Femur (tissue), 1 donor: Measurements from ENCODE around the gene ADAM20.
"Not testable (repeated sequence)": the region's sequence is repeated elsewhere in the genome, so short reads cannot be mapped to it uniquely, and the experiment has no call there.

ENCODE experiments used
- DNase-seq: peaks from one replicate; pipeline ENCODE4 v3.0.0-alpha.2; 2017

The ADAM20 gene

DNA sequence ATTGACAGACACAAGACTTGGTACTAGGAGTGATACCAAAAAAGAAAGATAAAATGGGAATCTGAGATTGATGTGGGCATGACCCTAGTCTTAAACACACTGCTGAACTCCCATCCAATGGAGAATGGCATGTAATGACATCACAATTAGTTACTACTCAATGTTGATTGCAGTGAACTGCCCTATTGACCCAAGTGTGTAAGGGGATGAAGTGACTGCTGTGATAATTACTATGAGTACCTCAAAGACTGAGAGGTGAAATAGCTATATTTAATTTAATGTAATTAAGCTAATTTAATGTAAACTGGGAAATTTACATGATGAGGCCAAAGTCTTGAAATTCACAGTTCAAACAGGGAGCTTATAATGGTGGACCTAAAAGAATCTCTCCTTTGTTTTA lies at the start of gene ADAM20:
Gene ADAM20 (minus strand): TSS at position 101 of the 400 bp plus-strand sequence. CDS start 10,247 bp downstream, outside the sequence.
- no peak for DNase-seq

DNA sequence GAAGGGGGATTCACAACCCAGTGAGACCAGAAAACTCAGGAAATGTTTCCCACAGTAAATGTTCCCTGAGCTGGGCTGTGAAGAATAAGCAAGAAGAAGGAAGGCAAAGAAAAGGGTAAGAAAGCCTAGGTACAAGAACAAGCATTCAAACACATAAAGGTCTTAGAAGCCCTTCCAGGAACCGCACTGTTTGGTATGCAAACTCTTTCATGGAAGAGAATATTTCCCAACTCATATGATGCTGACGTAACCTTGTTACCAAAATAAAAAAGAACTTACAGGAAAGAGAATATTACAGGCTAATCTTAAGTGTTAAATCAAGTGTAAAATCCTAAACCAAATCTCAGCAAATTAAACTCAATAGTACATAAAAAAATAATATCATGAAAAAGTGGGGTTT lies 42.1 kb upstream of the ADAM20 start:
- no peak for DNase-seq

DNA sequence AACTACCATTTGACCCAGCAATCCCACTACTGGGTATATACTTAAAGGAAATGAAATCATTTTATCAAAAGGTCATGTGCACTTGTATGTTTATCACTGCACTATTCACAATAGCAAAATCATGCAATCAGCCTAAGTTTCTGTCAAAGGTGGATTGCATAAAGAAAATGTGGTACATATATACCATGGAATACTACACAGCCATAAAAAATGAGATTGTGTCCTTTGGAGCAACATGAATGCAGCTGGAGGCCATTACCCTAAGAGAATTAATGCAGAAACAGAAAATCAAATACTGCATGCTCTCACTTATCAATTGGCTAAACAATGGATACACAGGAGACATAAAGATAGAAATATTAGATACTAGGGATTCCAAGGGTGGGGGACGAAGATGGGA lies 38.2 kb upstream of the ADAM20 start:
- no peak for DNase-seq

DNA sequence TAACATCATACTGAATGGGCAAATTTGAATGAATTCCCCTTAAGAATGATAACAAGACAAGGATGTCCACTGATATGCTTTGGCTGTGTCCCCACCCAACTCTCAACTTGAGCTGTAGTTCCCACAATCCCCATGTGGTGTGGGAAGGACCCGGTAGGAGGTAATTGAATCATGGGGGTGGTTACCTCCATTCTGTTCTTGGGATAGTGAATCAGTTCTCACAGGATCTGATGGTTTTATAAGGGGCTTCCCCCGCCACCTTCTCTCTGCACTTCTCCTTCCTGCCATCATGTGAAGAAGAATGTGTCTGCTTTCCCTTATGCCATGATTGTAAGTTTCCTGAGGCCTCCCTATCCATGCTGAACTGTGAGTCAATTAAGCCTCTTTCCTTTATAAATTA lies 36.3 kb upstream of the ADAM20 start:
- DNase-seq: no peak

DNA sequence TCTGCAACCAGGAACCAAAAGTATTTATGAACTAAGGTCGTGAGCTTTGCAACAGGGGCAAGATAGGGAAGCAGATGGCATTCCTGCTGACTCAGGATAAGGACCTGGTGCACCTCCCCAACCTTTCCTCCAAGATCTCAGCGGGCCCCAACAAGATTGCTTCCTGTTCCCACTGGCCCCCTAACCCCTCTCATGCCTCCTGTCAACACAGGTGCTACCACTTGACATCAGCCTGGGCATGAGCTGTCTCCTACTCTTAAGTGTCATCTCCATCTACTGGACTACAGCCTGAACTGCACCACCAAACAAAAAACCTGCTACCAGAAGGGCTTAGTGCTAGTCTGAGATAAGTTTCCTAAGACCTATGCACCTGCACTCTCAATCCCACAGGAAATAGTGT lies 33.0 kb upstream of the ADAM20 start:
- DNase-seq: no peak

DNA sequence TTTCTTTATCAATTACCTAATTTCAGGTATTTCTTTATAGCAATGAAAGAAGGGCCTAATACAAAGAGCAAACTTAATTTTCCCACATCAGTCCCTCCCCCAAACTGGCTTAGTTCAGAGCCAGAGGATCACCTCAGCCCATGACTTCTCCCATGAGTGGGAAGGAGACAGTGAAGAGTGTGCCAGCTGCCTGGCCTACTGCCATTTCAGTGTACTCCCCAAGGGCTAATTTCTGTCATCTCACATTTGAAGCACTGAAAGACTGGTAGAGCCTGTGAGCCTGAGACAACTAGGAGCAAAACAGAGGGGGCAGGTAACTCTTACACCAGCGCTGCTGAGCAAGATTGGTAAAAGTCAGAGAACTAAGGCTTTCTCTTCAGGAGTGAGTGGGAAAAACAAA lies 29.1 kb upstream of the ADAM20 start:
- no peak for DNase-seq

DNA sequence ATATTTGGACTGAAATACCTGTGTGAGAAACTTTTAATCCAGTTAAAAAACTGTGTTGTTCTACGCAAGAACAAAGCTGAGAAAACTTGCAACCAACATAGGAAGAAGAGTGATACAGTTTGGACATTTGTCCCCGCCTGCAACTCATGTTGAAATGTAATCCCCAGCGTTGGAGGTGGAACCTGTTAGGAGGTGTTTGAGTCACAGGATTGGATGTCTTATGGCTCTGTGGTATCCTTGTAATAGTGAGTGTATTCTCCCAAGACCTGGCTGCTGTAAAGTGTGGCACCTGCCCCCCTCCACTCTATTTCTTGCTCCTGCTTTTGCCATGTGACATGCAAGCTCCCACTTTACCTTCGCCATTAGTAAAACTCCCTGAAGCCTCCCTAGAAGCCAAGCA lies 28.6 kb upstream of the ADAM20 start:
- DNase-seq: no peak

DNA sequence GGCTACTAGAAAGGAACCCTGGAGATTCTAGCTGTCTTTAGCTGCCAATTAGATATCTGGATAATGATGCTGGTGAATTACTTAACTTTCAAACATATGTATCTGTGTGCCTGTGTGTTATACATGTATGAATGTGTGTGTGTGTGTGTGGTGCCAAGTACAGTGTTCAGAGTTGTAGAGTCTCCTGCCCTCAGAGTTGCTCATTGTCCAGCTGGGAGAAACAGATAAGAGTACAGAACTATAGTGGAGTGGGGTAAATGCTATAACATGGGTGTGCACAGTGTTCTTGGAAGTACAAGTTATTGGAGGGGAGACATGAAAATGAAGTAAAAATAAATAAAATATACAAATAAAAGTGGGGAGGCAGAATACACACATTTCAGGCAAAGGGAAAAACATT lies 23.6 kb upstream of the ADAM20 start:
- no peak for DNase-seq

DNA sequence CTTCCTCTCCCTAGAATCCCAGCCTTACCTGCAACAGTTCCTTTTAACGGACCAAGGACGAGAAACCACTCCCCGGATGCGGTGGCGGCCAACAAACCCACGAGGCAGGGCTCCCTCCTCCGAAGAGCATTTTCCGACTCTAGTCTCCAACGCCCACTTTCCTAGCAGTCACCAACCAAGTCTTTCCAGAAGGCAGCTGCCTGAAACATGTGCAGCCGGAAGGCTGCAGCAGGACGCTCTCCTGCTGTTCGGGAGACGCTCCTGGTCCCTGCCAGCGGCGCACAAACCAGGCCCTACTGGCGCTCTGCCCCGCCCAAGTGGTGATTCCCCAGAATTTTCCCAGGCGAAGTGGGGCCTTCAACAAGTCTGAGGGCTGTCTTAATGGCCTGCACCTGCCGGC lies 21.1 kb upstream of the ADAM20 start:
- DNase-seq: peak; percentile 40

DNA sequence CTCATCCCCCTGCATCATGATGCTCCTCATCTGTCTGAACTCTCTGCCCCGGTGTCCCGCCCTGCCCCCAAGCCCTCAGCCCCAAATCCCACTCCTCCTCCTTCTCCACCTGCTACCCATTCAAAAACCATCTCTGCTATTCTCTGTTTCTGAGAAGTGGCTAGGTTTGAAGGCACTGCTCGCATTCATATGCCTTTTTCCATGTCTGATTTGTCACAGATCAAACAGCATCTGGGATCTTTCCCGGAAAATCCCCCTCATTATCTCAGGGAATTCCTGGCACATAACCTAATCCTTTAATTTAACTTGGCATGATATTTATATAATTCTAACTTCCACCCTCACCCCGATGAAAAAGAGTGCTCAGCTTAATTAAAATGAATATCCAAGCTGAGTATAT lies 3.3 kb upstream of the ADAM20 start:
- DNase-seq: no peak

DNA sequence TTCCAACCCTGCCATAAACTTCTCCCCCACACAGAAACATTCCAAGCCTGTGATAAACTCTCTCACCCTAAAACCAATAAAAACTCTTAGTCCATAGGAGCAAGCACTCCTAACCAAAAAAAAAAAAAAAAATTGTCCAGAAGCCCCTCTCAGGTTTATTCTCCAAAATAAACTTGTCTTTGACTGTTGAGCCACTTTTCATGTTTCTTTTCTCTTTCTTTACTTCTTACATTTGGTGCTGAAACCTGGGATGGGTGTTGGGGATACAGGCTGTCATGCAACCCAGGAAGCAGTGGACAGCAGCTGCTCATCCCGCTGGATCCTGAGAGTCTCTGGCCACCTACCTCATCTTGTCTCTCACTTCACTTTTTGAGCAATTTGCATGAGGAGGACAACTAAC lies 2.0 kb upstream of the ADAM20 start:
- no peak for DNase-seq

DNA sequence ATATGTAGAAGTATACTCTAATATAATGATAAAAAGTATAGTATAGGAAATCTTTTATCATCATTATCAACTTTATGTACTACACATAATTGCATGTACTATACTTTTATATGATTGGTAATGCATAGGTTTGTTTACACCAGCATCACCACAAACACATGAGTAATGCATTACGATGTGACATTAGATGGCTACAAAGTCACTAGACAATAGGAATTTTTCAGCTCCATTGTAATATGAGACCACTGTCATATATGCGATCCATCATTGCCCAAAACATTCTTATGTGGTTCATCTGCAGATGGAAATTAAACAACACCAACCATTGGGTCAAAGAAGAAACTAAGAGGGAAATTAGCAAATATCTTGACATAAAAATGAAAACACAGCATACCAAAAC lies 4.4 kb downstream of the ADAM20 start:
- no peak for DNase-seq

DNA sequence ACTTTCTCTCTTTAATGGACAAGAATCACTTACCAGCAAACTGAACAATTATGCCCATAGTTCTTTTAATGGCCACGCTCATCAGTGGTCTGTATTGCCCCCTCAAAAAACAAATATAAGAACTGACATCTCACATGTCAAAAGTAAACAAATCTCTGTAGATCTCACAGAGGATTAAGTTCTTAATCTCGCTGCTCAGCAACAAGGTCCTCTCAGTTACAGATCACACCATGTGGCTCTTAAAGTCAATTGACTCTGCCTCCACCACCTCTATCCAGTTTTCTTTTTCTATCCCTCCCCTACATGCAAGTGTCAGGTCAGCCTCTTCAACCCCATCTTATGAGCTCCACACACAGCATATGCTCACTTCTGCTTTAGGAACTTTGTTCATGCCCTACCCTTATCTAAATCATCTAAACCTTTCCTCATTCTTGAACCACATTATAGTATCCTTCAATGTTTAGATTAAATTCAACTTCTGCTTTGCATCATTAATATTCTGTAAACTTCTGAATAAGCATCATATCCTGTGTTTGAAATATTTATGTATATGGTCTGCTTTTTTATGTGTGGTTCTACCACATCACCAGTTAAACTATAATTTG lies 7.2 kb downstream of the ADAM20 start:
- DNase-seq: no peak

DNA sequence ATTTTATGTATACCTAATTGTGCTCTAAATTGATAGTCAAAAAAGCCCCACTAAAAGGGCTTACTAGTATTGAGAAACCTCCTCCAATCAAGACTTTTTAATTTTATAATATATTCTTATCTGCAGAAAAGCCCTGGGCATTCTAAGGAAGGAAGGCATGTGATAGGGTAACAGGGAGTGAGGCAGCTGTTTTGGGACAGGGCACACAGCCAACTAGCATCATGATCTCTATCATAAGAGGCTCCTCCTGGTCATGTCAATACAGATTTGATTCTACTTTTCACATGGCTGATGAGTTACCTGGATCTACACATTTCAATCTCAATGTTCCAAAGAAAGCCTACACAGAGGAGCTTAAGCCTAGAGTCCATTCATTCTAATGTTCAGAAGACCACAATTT lies 9.1 kb downstream of the ADAM20 start:
- no peak for DNase-seq

DNA sequence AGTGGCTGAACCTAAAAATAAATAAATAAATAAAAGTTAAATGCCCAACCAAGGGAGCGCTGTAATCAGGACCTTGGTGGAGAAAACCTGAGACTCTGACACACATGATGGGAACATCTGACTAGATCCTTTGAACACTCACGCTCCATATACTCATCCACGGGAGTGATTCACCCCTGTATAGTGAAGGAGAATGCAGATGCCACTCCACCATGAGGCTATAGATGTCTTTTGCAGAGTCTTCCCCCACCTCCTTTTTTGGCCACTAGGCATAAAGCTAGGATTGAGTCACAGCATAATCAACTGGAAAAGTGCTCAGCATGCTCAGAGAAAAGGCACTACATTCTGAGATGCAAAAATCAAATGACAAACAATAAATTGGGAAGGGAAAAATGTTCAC lies 19.0 kb downstream of the ADAM20 start:
- DNase-seq: no peak

DNA sequence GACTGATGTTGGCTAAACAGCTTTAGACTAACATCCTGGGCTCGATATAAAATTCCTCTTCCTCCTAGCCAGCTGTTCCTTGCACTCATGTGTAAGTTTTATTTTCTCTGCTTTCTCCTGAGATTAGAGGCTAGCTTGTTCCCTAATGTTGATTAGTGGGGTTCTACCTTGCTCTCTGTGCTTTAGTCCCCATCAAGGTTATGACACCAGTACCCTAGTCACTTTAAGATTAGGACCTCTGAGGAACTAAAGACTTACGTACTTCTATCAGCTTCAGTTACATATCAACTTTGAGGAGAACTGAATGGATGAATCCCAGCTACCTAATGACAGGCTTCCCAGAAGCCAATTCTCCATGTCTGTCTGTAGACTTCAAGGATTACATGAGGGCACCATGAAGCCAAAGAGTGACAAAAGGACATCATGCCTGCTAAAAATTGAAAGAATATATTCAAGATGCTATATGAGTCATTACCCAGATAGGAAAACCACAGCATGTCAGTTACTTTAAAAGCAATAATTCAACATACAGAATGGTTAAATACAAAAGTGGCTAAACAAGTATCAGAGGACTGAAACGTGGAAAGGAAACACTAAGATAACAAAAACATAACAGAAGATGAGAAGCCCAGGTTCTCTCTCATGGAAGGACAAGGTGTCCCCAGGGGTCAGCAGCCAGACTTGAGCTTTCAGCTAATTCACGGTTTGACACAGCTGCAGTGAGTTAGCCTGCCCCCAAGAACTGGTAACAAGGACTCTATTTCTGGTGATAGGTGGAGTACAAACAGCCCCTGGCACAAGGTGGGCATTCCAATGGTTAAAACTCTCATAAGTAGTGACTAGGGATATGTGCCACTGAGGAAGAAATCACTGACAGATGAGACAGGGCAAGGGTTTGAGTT lies 20.4 kb downstream of the ADAM20 start:
- no peak for DNase-seq

DNA sequence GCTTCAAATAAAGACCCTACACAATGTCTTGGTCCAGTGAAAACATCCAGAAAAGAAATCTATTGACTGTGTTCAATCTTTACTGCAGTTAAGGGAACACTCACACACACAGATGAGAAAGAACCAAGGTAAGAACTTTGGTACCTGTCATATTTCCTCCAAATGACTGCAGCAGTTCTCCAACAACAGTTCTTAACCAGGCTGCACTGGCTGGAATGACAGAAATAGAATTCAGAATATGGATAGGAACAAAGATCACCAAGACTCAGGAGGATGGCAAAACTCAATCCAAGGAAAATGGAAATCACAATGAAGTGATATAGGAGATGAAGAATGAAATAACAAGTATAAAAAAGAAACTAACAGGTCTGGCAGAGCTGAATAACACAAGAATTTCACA lies 36.6 kb downstream of the ADAM20 start:
- no peak for DNase-seq

DNA sequence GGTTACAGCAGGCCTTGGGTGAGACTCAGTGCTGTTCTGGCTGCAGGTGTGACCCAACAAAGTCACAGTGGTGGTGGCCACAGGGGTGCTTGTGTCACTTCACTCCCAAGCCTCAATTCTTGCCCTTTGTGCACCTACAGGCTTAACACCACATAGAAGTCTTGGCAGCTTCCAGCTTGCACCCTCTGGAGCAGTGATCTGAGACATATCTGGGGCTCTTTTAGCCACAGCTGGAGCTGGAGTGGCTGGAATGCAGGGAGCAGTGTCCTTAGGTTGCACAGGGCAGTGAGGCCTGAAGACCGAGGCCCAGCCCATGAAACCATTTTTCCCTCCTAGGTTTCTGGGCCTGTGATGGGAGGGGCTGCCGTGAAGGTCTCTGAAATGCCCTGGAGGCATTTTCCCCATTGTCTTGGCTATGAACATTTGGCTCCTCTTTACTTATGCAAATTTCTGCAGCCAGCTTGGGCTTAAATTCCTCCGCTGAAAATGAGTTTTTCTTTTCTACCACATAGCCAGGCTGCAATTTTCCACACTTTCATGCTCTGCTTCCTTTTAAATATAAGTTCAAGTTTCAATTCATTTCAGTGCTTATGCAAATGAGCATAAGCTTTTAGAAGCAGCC lies 45.1 kb downstream of the ADAM20 start:
- no peak for DNase-seq

DNA sequence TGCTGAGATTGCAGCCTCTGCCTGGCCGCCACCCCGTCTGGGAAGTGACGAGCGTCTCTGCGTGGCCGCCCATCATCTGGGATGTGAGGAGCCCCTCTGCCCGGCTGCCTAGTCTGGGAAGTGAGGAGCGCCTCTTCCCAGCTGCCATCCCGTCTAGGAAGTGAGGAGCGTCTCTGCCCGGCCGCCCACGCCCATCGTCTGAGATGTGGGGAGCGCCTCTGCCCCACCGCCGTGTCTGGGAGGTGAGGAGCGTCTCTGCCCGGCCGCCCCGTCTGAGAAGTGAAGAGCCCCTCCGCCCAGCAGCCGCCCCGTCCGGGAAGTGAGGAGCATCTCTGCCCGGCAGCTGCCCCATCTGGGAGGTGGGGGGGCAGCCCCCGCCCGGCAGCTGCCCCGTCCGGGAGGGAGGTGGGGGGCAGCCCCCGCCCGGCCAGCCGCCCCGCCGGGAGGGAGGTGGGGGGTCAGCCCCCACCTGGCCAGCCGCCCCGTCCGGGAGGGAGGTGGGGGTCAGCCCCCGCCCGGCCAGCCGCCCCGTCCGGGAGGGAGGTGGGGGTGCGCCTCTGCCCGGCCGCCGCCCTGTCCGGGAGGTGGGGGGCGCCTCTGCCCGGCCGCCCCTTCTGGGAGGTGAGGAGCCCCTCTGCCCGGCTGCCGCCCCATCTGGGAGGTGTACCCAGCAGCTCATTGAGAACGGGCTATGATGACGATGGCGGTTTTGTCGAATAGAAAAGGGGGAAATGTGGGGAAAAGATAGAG lies 57.3 kb downstream of the ADAM20 start:
- not testable (repeated sequence) for DNase-seq

DNA sequence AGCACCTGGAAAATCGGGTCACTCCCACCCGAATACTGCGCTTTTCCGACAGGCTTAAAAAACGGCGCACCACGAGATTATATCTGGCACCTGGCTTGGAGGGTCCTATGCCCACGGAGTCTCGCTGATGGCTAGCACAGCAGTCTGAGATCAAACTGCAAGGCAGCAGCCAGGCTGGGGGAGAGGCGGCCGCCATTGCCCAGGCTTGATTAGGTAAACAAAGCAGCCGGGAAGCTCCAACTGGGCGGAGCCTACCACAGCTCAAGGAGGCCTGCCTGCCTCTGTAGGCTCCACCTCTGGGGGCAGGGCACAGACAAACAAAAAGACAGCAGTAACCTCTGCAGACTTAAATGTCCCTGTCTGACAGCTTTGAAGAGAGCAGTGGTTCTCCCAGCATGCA lies 59.3 kb downstream of the ADAM20 start:
- not testable (repeated sequence) for DNase-seq

DNA sequence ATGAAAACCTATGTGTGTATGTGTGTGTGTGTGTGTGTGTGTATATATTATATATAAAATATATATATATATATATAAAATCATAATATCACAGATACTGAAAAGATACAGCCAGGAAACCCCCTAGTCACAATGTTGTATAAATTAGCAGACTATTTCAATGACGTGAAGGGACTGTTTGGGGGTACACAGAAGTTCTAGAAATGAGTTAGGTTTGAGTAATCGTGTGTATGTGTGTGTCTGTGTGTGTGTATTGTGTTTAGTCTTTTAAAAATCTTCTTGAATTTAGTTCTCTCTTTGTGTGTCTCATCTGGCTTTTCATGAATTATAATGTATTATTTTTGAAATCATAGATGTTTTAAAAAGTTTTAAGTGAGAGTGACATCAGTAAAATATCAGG lies 61.0 kb downstream of the ADAM20 start:
- no peak for DNase-seq
